B cell (primary cell): ENCODE results near the gene GRID1. TPM values are rescaled to one million over a fixed set of nuclear protein-coding genes. Genes with fewer than 3 reads are reported as not detected.

Source experiments
- ATAC-seq: fragments of 200-7000 bp; cut with Tn5 transposase; one replicate; pipeline ENCODE4 v1.10.0; 2021; ENCODE audit warnings: low read depth, mild to moderate bottlenecking, moderate number of reproducible peaks, moderate library complexity
- CTCF ChIA-PET: fragments of 350-600 bp; sonication (Branson Sonifier 250); formaldehyde crosslinking; loops from one replicate; lab custom pipeline; 2021; ENCODE audit warnings: antibody characterized with exemption, inconsistent platforms; lab: Charles Lee
- POLR2A ChIA-PET: fragments of 350-600 bp; sonication (Branson Sonifier 250); formaldehyde crosslinking; loops from one replicate; lab custom pipeline; 2021; ENCODE audit warnings: antibody characterized with exemption; lab: Charles Lee
- DNase-seq: peaks from one replicate; pipeline ENCODE4 v3.0.0; 2013
- H2AFZ ChIP-seq: 2 replicates; pipeline ENCODE4 v1.6.1; 2012; ENCODE audit warnings: mild to moderate bottlenecking, low read depth, low read length; ENCODE audit not compliant: insufficient read depth, poor library complexity, severe bottlenecking
- H3K27ac ChIP-seq, 2 donors: 1 replicate in 1 of 2; 2 replicates in 1 of 2; pipeline ENCODE4 v1.5.1; 2012 to 2013; ENCODE audit warnings: low read length in 2 of 2, mild to moderate bottlenecking in 2 of 2, moderate library complexity in 1 of 2
- H3K27me3 ChIP-seq, 4 experiments: fragments of 200-600 bp in 1 of 4; sonication (generic) in 1 of 4; replicated peaks in 1 of 4; 1 replicate in 2 of 4; 2 replicates in 2 of 4; pipeline versions ENCODE4 v1.6.1 to v1.7.0; 2013 to 2016; ENCODE audit warnings: low read length in 3 of 4, mild to moderate bottlenecking in 2 of 4, mixed read lengths in 1 of 4, moderate library complexity in 1 of 4; ENCODE audit not compliant: insufficient read depth in 4 of 4, control insufficient read depth in 3 of 4; ENCODE audit errors: control extremely low read depth in 1 of 4
- H3K36me3 ChIP-seq, 2 experiments: replicated peaks in 1 of 2; 1 replicate in 1 of 2; 2 replicates in 1 of 2; pipeline versions ENCODE4 v1.6.1 to v1.7.1; 2013; ENCODE audit warnings: low read length in 1 of 2; ENCODE audit not compliant: insufficient read depth in 2 of 2, control insufficient read depth in 1 of 2; ENCODE audit errors: control extremely low read depth in 1 of 2, extremely low read depth in 1 of 2
- H3K4me1 ChIP-seq, 2 donors: fragments of 200-600 bp in 1 of 2; sonication (generic) in 1 of 2; 1 replicate in 1 of 2; 2 replicates in 1 of 2; pipeline versions ENCODE4 v1.5.1 to v1.6.1; 2013 to 2017; ENCODE audit warnings: low read length in 2 of 2; ENCODE audit not compliant: control insufficient read depth in 2 of 2, insufficient read depth in 2 of 2
- H3K4me2 ChIP-seq: replicated peaks from 2 replicates; pipeline ENCODE3; 2012; ENCODE audit warnings: mild to moderate bottlenecking, low read depth, low read length; ENCODE audit not compliant: poor library complexity, severe bottlenecking
- H3K4me3 ChIP-seq, 5 experiments: fragments of 200-600 bp in 1 of 5; sonication (generic) in 1 of 5; 1 replicate in 3 of 5; 2 replicates in 2 of 5; pipeline versions ENCODE4 v1.5.1 to v1.7.0; 2011 to 2016; ENCODE audit warnings: low read length in 4 of 5, mild to moderate bottlenecking in 4 of 5, low read depth in 2 of 5, control low read depth in 1 of 5, moderate library complexity in 1 of 5; ENCODE audit not compliant: insufficient read depth in 1 of 5; ENCODE audit errors: control extremely low read depth in 1 of 5, extremely low read depth in 1 of 5
- H3K79me2 ChIP-seq: fragments of 200-600 bp; sonication (generic); one replicate; pipeline ENCODE4 v1.6.0; 2016; ENCODE audit warnings: low read length; ENCODE audit not compliant: control insufficient read depth, insufficient read depth
- H3K9ac ChIP-seq: fragments of 200-600 bp; sonication (generic); 2 replicates; pipeline ENCODE4 v1.6.1; 2017; ENCODE audit warnings: mild to moderate bottlenecking, low read length, moderate library complexity
- H3K9me3 ChIP-seq, 3 donors: one replicate each; pipeline versions ENCODE4 v1.6.1 to v1.7.1; 2013; ENCODE audit warnings: low read length in 2 of 3; ENCODE audit not compliant: control insufficient read depth in 2 of 3, insufficient read depth in 1 of 3; ENCODE audit errors: control extremely low read depth in 1 of 3
- H4K20me1 ChIP-seq: 2 replicates; pipeline ENCODE4 v1.6.0; 2012; ENCODE audit warnings: mild to moderate bottlenecking, low read length; ENCODE audit not compliant: insufficient read depth, control insufficient read depth, poor library complexity, severe bottlenecking
- H3K27ac Mint-ChIP-seq: one replicate; pipeline ENCODE4 v1.8.0; 2021; ENCODE audit warnings: mixed read lengths
- H3K27me3 Mint-ChIP-seq: one replicate; pipeline ENCODE4 v1.8.0; 2021; ENCODE audit warnings: mixed read lengths
- H3K4me1 Mint-ChIP-seq: one replicate; pipeline ENCODE4 v1.8.0; 2021; ENCODE audit warnings: mixed read lengths
- H3K4me3 Mint-ChIP-seq: one replicate; pipeline ENCODE4 v1.8.0; 2021; ENCODE audit warnings: mixed read lengths
- H3K9me3 Mint-ChIP-seq: one replicate; pipeline ENCODE4 v1.8.0; 2022; ENCODE audit warnings: mixed read lengths; ENCODE audit not compliant: insufficient read depth
- EZH2 ChIP-seq: IDR thresholded peaks from 2 replicates; pipeline ENCODE4 v1.6.1; 2012; ENCODE audit warnings: borderline replicate concordance, low read depth, mild to moderate bottlenecking, moderate library complexity, low read length; ENCODE audit not compliant: insufficient read depth, poor library complexity, severe bottlenecking
- WGBS: methylation state at CpG from one replicate; pipeline ENCODE4 v1.1.5; 2013; ENCODE audit warnings: missing lambda C conversion rate; ENCODE audit not compliant: insufficient coverage; 5-methylcytosine and 5-hydroxymethylcytosine counted together
- intact Hi-C: fragments of 100-400 bp; cut with micrococcal nuclease; formaldehyde crosslinking; loops from one replicate; pipeline ENCODE4 v1.10.0; 2022
- polyA plus RNA-seq: library from polyadenylated mRNA; depleted of rRNA; stranded (reverse); fragments of >200 nt; gene quantifications from 2 replicates; pipeline ENCODE4 v1.2.3, GENCODE V29; 2012
- total RNA-seq, 2 donors: library from RNA; stranded (reverse); fragments of 120-200 nt in 1 of 2; gene quantifications; 1 replicate in 1 of 2; 2 replicates in 1 of 2; pipeline versions ENCODE4 v1.2.3 to v1.2.4, GENCODE V29; 2013 to 2022
- TF ChIP-seq, protein P1 (sequence below): fragments of 200-600 bp; IDR thresholded peaks from one replicate; pipeline ENCODE4 v1.8.0; 2022; ENCODE audit warnings: antibody characterized with exemption, mild to moderate bottlenecking

Gene GRID1
- total and polyA plus RNA-seq, 2 donors (not counting 1 experiment from before 2014, with no cell fraction given), result not detected

DNA sequence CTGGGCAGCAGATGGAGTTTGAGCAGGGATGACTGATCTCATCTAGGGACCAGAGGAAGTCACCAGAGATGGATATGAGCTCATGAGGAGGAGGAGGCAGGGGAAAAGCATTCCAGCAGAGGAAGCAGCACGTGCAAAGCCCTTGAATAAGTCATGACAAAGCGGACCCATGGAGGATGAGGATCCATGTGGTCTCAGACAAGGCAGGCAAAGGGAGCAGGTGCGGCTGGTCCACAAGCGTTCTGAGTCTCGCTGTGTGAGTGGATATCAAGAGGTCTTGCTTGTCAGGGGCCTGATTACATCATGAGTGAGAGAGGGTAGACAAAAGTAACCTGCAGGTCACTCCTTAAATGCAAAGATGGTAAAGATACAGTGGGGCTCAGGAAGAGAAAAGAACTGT is 307.6 kb downstream of the GRID1 start:
- peaks cover 0 to 3% (median 0%) of the 10 kb centered on the region in 3 donors for H3K9me3 ChIP-seq
- Mint-ChIP-seq H3K9me3 (no peaks in the 10 kb centered on the region), H3K27me3 (peaks cover 22% of the 10 kb centered on the region), H3K27ac (no peak overlapping the region), H3K4me3 (no peak overlapping the region), H3K4me1 (no peaks in the 10 kb centered on the region)
- no peak overlapping the region for H2AFZ ChIP-seq
- no peaks in the 10 kb centered on the region for H3K27me3 ChIP-seq
- no peaks in the 10 kb centered on the region for H3K79me2 ChIP-seq
- no peak overlapping the region for H3K9ac ChIP-seq
- H3K4me3 ChIP-seq, result no peak overlapping the region
- H3K36me3 ChIP-seq, result no peaks in the 10 kb centered on the region
- DNase-seq (no peak), ATAC-seq (no peak)
- H4K20me1 ChIP-seq, result no peaks in the 10 kb centered on the region
- POLR2A ChIA-PET, result no interaction called here
- H3K27ac ChIP-seq, result no peak overlapping the region
- H3K4me2 ChIP-seq, result no peak overlapping the region
- no peaks in the 10 kb centered on the region for H3K4me1 ChIP-seq
- CTCF ChIA-PET, result no interaction called here
- TF ChIP-seq, protein P1, sequence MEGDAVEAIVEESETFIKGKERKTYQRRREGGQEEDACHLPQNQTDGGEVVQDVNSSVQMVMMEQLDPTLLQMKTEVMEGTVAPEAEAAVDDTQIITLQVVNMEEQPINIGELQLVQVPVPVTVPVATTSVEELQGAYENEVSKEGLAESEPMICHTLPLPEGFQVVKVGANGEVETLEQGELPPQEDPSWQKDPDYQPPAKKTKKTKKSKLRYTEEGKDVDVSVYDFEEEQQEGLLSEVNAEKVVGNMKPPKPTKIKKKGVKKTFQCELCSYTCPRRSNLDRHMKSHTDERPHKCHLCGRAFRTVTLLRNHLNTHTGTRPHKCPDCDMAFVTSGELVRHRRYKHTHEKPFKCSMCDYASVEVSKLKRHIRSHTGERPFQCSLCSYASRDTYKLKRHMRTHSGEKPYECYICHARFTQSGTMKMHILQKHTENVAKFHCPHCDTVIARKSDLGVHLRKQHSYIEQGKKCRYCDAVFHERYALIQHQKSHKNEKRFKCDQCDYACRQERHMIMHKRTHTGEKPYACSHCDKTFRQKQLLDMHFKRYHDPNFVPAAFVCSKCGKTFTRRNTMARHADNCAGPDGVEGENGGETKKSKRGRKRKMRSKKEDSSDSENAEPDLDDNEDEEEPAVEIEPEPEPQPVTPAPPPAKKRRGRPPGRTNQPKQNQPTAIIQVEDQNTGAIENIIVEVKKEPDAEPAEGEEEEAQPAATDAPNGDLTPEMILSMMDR, result no peak
- TF ChIP-seq EZH2, result no peak
- intact Hi-C loops, result no loop called here
- WGBS, result 93% methylated on average over 5 of the region's 5 CpGs

DNA sequence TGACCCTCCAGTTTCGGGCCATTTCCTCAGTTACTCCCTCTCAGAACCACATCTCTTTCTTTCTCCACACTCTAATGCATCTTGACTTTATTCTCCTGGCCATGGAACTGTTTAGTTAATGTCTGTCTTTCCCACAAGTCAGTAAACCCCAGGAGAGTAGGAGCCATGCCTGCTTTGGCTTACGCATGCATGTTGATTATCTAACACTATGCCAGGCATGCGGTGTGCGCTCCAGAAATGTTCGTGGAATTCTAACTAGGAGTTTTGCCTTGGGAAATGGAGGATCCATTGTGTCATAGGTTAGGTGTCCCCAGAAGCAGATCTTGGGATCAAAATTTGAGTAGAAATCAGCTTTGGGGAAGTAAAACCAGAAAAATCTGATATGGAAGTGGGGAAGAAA is 308.9 kb downstream of the GRID1 start:
- Mint-ChIP-seq H3K9me3 (no peaks in the 10 kb centered on the region), H3K4me1 (no peaks in the 10 kb centered on the region), H3K4me3 (no peak overlapping the region), H3K27ac (no peak overlapping the region), H3K27me3 (peaks cover 26% of the 10 kb centered on the region)
- H3K36me3 ChIP-seq, result no peaks in the 10 kb centered on the region
- CTCF ChIA-PET, result no interaction called here
- no peak overlapping the region for H3K4me2 ChIP-seq
- TF ChIP-seq EZH2, result no peak
- TF ChIP-seq, protein P1, result no peak
- no peaks in the 10 kb centered on the region for H3K4me1 ChIP-seq
- no peak overlapping the region for H2AFZ ChIP-seq
- no peaks in the 10 kb centered on the region for H3K27me3 ChIP-seq
- DNase-seq (no peak), ATAC-seq (no peak)
- H3K4me3 ChIP-seq, result no peak overlapping the region
- H3K79me2 ChIP-seq, result no peaks in the 10 kb centered on the region
- no peaks in the 10 kb centered on the region for H4K20me1 ChIP-seq
- intact Hi-C loops, result no loop called here
- WGBS, result 97% methylated on average over 4 of the region's 5 CpGs
- POLR2A ChIA-PET, result no interaction called here
- no peak overlapping the region for H3K9ac ChIP-seq
- peaks cover 0 to 3% (median 0%) of the 10 kb centered on the region in 3 donors for H3K9me3 ChIP-seq
- no peak overlapping the region for H3K27ac ChIP-seq
